B cell (primary cell): ENCODE results near the gene WDR90. TPM values are rescaled to one million over a fixed set of nuclear protein-coding genes. Genes with fewer than 3 reads are reported as not detected.

ENCODE experiments used
- ATAC-seq: fragments of 200-7000 bp; cut with Tn5 transposase; one replicate; pipeline ENCODE4 v1.10.0; 2021; ENCODE audit warnings: low read depth, mild to moderate bottlenecking, moderate number of reproducible peaks, moderate library complexity
- CTCF ChIA-PET: fragments of 350-600 bp; sonication (Branson Sonifier 250); formaldehyde crosslinking; loops from one replicate; lab custom pipeline; 2021; ENCODE audit warnings: antibody characterized with exemption, inconsistent platforms; lab: Charles Lee
- POLR2A ChIA-PET: fragments of 350-600 bp; sonication (Branson Sonifier 250); formaldehyde crosslinking; loops from one replicate; lab custom pipeline; 2021; ENCODE audit warnings: antibody characterized with exemption; lab: Charles Lee
- DNase-seq: peaks from one replicate; pipeline ENCODE4 v3.0.0; 2013
- H2AFZ ChIP-seq: 2 replicates; pipeline ENCODE4 v1.6.1; 2012; ENCODE audit warnings: mild to moderate bottlenecking, low read depth, low read length; ENCODE audit not compliant: insufficient read depth, poor library complexity, severe bottlenecking
- H3K27ac ChIP-seq, 2 donors: 1 replicate in 1 of 2; 2 replicates in 1 of 2; pipeline ENCODE4 v1.5.1; 2012 to 2013; ENCODE audit warnings: low read length in 2 of 2, mild to moderate bottlenecking in 2 of 2, moderate library complexity in 1 of 2
- H3K27me3 ChIP-seq, 4 experiments: fragments of 200-600 bp in 1 of 4; sonication (generic) in 1 of 4; replicated peaks in 1 of 4; 1 replicate in 2 of 4; 2 replicates in 2 of 4; pipeline versions ENCODE4 v1.6.1 to v1.7.0; 2013 to 2016; ENCODE audit warnings: low read length in 3 of 4, mild to moderate bottlenecking in 2 of 4, mixed read lengths in 1 of 4, moderate library complexity in 1 of 4; ENCODE audit not compliant: insufficient read depth in 4 of 4, control insufficient read depth in 3 of 4; ENCODE audit errors: control extremely low read depth in 1 of 4
- H3K36me3 ChIP-seq, 2 experiments: replicated peaks in 1 of 2; 1 replicate in 1 of 2; 2 replicates in 1 of 2; pipeline versions ENCODE4 v1.6.1 to v1.7.1; 2013; ENCODE audit warnings: low read length in 1 of 2; ENCODE audit not compliant: insufficient read depth in 2 of 2, control insufficient read depth in 1 of 2; ENCODE audit errors: control extremely low read depth in 1 of 2, extremely low read depth in 1 of 2
- H3K4me1 ChIP-seq, 2 donors: fragments of 200-600 bp in 1 of 2; sonication (generic) in 1 of 2; 1 replicate in 1 of 2; 2 replicates in 1 of 2; pipeline versions ENCODE4 v1.5.1 to v1.6.1; 2013 to 2017; ENCODE audit warnings: low read length in 2 of 2; ENCODE audit not compliant: control insufficient read depth in 2 of 2, insufficient read depth in 2 of 2
- H3K4me2 ChIP-seq: replicated peaks from 2 replicates; pipeline ENCODE3; 2012; ENCODE audit warnings: mild to moderate bottlenecking, low read depth, low read length; ENCODE audit not compliant: poor library complexity, severe bottlenecking
- H3K4me3 ChIP-seq, 5 experiments: fragments of 200-600 bp in 1 of 5; sonication (generic) in 1 of 5; 1 replicate in 3 of 5; 2 replicates in 2 of 5; pipeline versions ENCODE4 v1.5.1 to v1.7.0; 2011 to 2016; ENCODE audit warnings: low read length in 4 of 5, mild to moderate bottlenecking in 4 of 5, low read depth in 2 of 5, control low read depth in 1 of 5, moderate library complexity in 1 of 5; ENCODE audit not compliant: insufficient read depth in 1 of 5; ENCODE audit errors: control extremely low read depth in 1 of 5, extremely low read depth in 1 of 5
- H3K79me2 ChIP-seq: fragments of 200-600 bp; sonication (generic); one replicate; pipeline ENCODE4 v1.6.0; 2016; ENCODE audit warnings: low read length; ENCODE audit not compliant: control insufficient read depth, insufficient read depth
- H3K9ac ChIP-seq: fragments of 200-600 bp; sonication (generic); 2 replicates; pipeline ENCODE4 v1.6.1; 2017; ENCODE audit warnings: mild to moderate bottlenecking, low read length, moderate library complexity
- H3K9me3 ChIP-seq, 3 donors: one replicate each; pipeline versions ENCODE4 v1.6.1 to v1.7.1; 2013; ENCODE audit warnings: low read length in 2 of 3; ENCODE audit not compliant: control insufficient read depth in 2 of 3, insufficient read depth in 1 of 3; ENCODE audit errors: control extremely low read depth in 1 of 3
- H4K20me1 ChIP-seq: 2 replicates; pipeline ENCODE4 v1.6.0; 2012; ENCODE audit warnings: mild to moderate bottlenecking, low read length; ENCODE audit not compliant: insufficient read depth, control insufficient read depth, poor library complexity, severe bottlenecking
- H3K27ac Mint-ChIP-seq: one replicate; pipeline ENCODE4 v1.8.0; 2021; ENCODE audit warnings: mixed read lengths
- H3K27me3 Mint-ChIP-seq: one replicate; pipeline ENCODE4 v1.8.0; 2021; ENCODE audit warnings: mixed read lengths
- H3K4me1 Mint-ChIP-seq: one replicate; pipeline ENCODE4 v1.8.0; 2021; ENCODE audit warnings: mixed read lengths
- H3K4me3 Mint-ChIP-seq: one replicate; pipeline ENCODE4 v1.8.0; 2021; ENCODE audit warnings: mixed read lengths
- H3K9me3 Mint-ChIP-seq: one replicate; pipeline ENCODE4 v1.8.0; 2022; ENCODE audit warnings: mixed read lengths; ENCODE audit not compliant: insufficient read depth
- CTCF ChIP-seq: fragments of 200-600 bp; IDR thresholded peaks from one replicate; pipeline ENCODE4 v1.8.0; 2022; ENCODE audit warnings: antibody characterized with exemption, mild to moderate bottlenecking
- EZH2 ChIP-seq: IDR thresholded peaks from 2 replicates; pipeline ENCODE4 v1.6.1; 2012; ENCODE audit warnings: borderline replicate concordance, low read depth, mild to moderate bottlenecking, moderate library complexity, low read length; ENCODE audit not compliant: insufficient read depth, poor library complexity, severe bottlenecking
- WGBS: methylation state at CpG from one replicate; pipeline ENCODE4 v1.1.5; 2013; ENCODE audit warnings: missing lambda C conversion rate; ENCODE audit not compliant: insufficient coverage; 5-methylcytosine and 5-hydroxymethylcytosine counted together
- intact Hi-C: fragments of 100-400 bp; cut with micrococcal nuclease; formaldehyde crosslinking; loops from one replicate; pipeline ENCODE4 v1.10.0; 2022
- polyA plus RNA-seq: library from polyadenylated mRNA; depleted of rRNA; stranded (reverse); fragments of >200 nt; gene quantifications from 2 replicates; pipeline ENCODE4 v1.2.3, GENCODE V29; 2012
- total RNA-seq, 2 donors: library from RNA; stranded (reverse); fragments of 120-200 nt in 1 of 2; gene quantifications; 1 replicate in 1 of 2; 2 replicates in 1 of 2; pipeline versions ENCODE4 v1.2.3 to v1.2.4, GENCODE V29; 2013 to 2022

The WDR90 gene
- total and polyA plus RNA-seq, 2 donors (not counting 1 experiment from before 2014, with no cell fraction given): 23.1 to 34.7 TPM

GRCh38 chr16:638034-638543, 11.1 kb upstream of the WDR90 start:
- Mint-ChIP-seq H3K4me3 (peak overlapping the region; percentile 47), H3K4me1 (peaks cover 23% of the 10 kb centered on the region), H3K9me3 (no peaks in the 10 kb centered on the region), H3K27ac (no peak overlapping the region), H3K27me3 (no peaks in the 10 kb centered on the region)
- ChIA-PET CTCF (interaction anchor here (1.5 kb wide), 1 partner anchor 10 kb away, joined by 5 read pairs; no protein-coding TSS in a partner anchor), POLR2A (interaction anchor here (0.5 to 0.6 kb wide), 2 partner anchors 10 to 79 kb away, joined by 3 read pairs; no protein-coding TSS in a partner anchor)
- Histone ChIP-seq H3K9ac (no peak overlapping the region), H3K36me3 (peaks cover 0 to 3% of the 10 kb centered on the region in 2 experiments), H3K4me3 (no peak overlapping the region), H3K79me2 (peaks cover 16% of the 10 kb centered on the region), H2AFZ (no peak overlapping the region), H3K4me2 (peak overlapping the region; percentile 94), H4K20me1 (peaks cover 18% of the 10 kb centered on the region), H3K4me1 (peaks cover 21 to 52% of the 10 kb centered on the region in 2 donors), H3K9me3 (no peaks in the 10 kb centered on the region), H3K27ac (no peak overlapping the region), H3K27me3 (no peaks in the 10 kb centered on the region)
- intact Hi-C loops: no loop called here
- DNase-seq: peak; percentile 29
- 94% methylated on average over 14 of the region's 15 CpGs for WGBS
- no peak for ATAC-seq
- TF ChIP-seq CTCF (no peak), EZH2 (no peak)

GRCh38 chr16:638836-639235, 10.3 kb upstream of the WDR90 start:
- Histone ChIP-seq H3K27me3 (no peaks in the 10 kb centered on the region), H3K36me3 (peaks cover 0 to 3% of the 10 kb centered on the region in 2 experiments), H3K9ac (no peak overlapping the region), H2AFZ (no peak overlapping the region), H3K27ac (no peak overlapping the region), H3K79me2 (peaks cover 16% of the 10 kb centered on the region), H3K9me3 (no peaks in the 10 kb centered on the region), H3K4me2 (peak overlapping the region; percentile 15), H4K20me1 (peaks cover 20% of the 10 kb centered on the region), H3K4me3 (no peak overlapping the region), H3K4me1 (peaks cover 22 to 54% of the 10 kb centered on the region in 2 donors)
- Mint-ChIP-seq H3K4me1 (peaks cover 23% of the 10 kb centered on the region), H3K9me3 (no peaks in the 10 kb centered on the region), H3K4me3 (peak overlapping the region; percentile 54), H3K27me3 (no peaks in the 10 kb centered on the region), H3K27ac (peak overlapping the region; percentile 68)
- CTCF ChIA-PET: interaction anchor here (1.5 kb wide), 1 partner anchor 9 kb away, joined by 5 read pairs; no protein-coding TSS in a partner anchor
- intact Hi-C loops: no loop called here
- DNase-seq (no peak), ATAC-seq (no peak)
- WGBS: 96% methylated on average over 4 of the region's 9 CpGs
- POLR2A ChIA-PET: no interaction called here
- TF ChIP-seq CTCF (no peak), EZH2 (no peak)
